HepG2 (cell line): ENCODE data around the gene STRADB. TPM values are rescaled to one million over a fixed set of nuclear protein-coding genes. Genes with fewer than 3 reads are reported as not detected.

Experiments
- CHCHD3 ChIP-seq: sonication (generic); formaldehyde crosslinking; IDR thresholded peaks from 2 replicates; pipeline ENCODE4 v1.8.0; 2022; ENCODE audit warnings: mild to moderate bottlenecking, missing genetic modification reagents, moderate library complexity
- CREB1 ChIP-seq, 2 experiments: fragments of 450-650 bp in 1 of 2; IDR thresholded peaks; 2 replicates each; pipeline ENCODE4 v1.6.1; 2016 to 2017; ENCODE audit warnings: control low read depth in 1 of 2, mild to moderate bottlenecking in 1 of 2, missing compliant biosample characterization in 1 of 2, missing genetic modification characterization in 1 of 2
- FOSL1 ChIP-seq: sonication (generic); formaldehyde crosslinking; IDR thresholded peaks from 2 replicates; pipeline ENCODE4 v1.9.0; 2021; ENCODE audit warnings: missing genetic modification reagents, borderline replicate concordance
- GZF1 ChIP-seq: sonication (generic); formaldehyde crosslinking; IDR thresholded peaks from 2 replicates; pipeline ENCODE4 v1.5.1; 2020; ENCODE audit warnings: mild to moderate bottlenecking, missing genetic modification reagents
- HDAC2 ChIP-seq: sonication (generic); formaldehyde crosslinking; IDR thresholded peaks from 2 replicates; pipeline ENCODE4 v1.4.0; 2020; ENCODE audit warnings: missing genetic modification reagents
- MIER2 ChIP-seq: IDR thresholded peaks from 2 replicates; pipeline ENCODE4 v1.6.1; 2016; ENCODE audit warnings: missing biosample characterization, missing genetic modification reagents
- NBN ChIP-seq: fragments of 450-650 bp; conservative IDR thresholded peaks from 2 replicates; pipeline ENCODE4 v1.6.1; 2017
- NFE2L2 ChIP-seq: fragments of 150-350 bp; IDR thresholded peaks from 2 replicates; pipeline ENCODE4 v1.6.1; 2014; ENCODE audit warnings: low read length
- NFKBIZ ChIP-seq: IDR thresholded peaks from 2 replicates; pipeline ENCODE4 v1.6.1; 2018; ENCODE audit warnings: missing genetic modification reagents, missing compliant biosample characterization
- SPEN ChIP-seq: sonication (generic); formaldehyde crosslinking; IDR thresholded peaks from 2 replicates; pipeline ENCODE4 v1.5.1; 2020; ENCODE audit warnings: low read depth, mild to moderate bottlenecking, missing genetic modification reagents
- TBL1XR1 ChIP-seq: fragments of 150-350 bp; IDR thresholded peaks from 2 replicates; pipeline ENCODE4 v1.6.1; 2014; ENCODE audit warnings: borderline replicate concordance, low read length; ENCODE audit not compliant: partially characterized antibody
- TEAD2 ChIP-seq: sonication (generic); formaldehyde crosslinking; IDR thresholded peaks from 2 replicates; pipeline ENCODE4 v1.9.0; 2021; ENCODE audit warnings: missing genetic modification reagents
- ZFP82 ChIP-seq: sonication (generic); formaldehyde crosslinking; IDR thresholded peaks from 2 replicates; pipeline ENCODE4 v1.5.1; 2020; ENCODE audit warnings: mild to moderate bottlenecking, missing genetic modification reagents, borderline replicate concordance
- ZNF326 ChIP-seq: sonication (generic); formaldehyde crosslinking; IDR thresholded peaks from 2 replicates; pipeline ENCODE4 v1.4.0; 2020; ENCODE audit warnings: missing genetic modification reagents, borderline replicate concordance
- ZNF460 ChIP-seq: sonication (generic); formaldehyde crosslinking; IDR thresholded peaks from 2 replicates; pipeline ENCODE4 v1.5.1; 2020; ENCODE audit warnings: missing genetic modification reagents, mild to moderate bottlenecking, borderline replicate concordance
- ZNF543 ChIP-seq: sonication (generic); formaldehyde crosslinking; IDR thresholded peaks from 2 replicates; pipeline ENCODE4 v1.4.0; 2020; ENCODE audit warnings: mild to moderate bottlenecking, missing genetic modification reagents
- ZNF577 ChIP-seq: sonication (generic); formaldehyde crosslinking; IDR thresholded peaks from 2 replicates; pipeline ENCODE4 v1.4.0; 2020; ENCODE audit warnings: mild to moderate bottlenecking, low read depth, missing genetic modification reagents, borderline replicate concordance
- ZSCAN22 ChIP-seq: sonication (generic); formaldehyde crosslinking; IDR thresholded peaks from 2 replicates; pipeline ENCODE4 v1.4.0; 2020; ENCODE audit warnings: mild to moderate bottlenecking, missing genetic modification reagents
- polyA plus RNA-seq, 8 experiments: library from polyadenylated mRNA; depleted of rRNA in 3 of 8; stranded (reverse) in 7 of 8; unstranded in 1 of 8; fragments of >200 nt; fragmentation: Illumina TruSeq in 4 of 8; extraction: Trizol in 4 of 8; gene quantifications; 2 replicates each; pipeline versions ENCODE4 v1.2.1 to v1.2.3, GENCODE V29; 2011 to 2016; ENCODE audit warnings: low read depth in 4 of 8, missing spikeins in 1 of 8, mixed read lengths in 1 of 8; ENCODE audit not compliant: insufficient read depth in 1 of 8
- total RNA-seq, 5 experiments: library from RNA; depleted of rRNA; stranded (reverse); fragments of >200 nt; fragmentation: Illumina TruSeq; extraction: Trizol; gene quantifications; 2 replicates each; pipeline ENCODE4 v1.2.3, GENCODE V29; 2016; ENCODE audit warnings: low read depth in 1 of 5
- TF ChIP-seq, protein P1 (sequence below): sonication (generic); formaldehyde crosslinking; IDR thresholded peaks from 2 replicates; pipeline ENCODE4 v1.8.1; 2022; ENCODE audit warnings: mild to moderate bottlenecking, missing genetic modification reagents
- TF ChIP-seq, protein P2 (sequence below): sonication (generic); formaldehyde crosslinking; IDR thresholded peaks from 2 replicates; pipeline ENCODE4 v1.4.0; 2020; ENCODE audit warnings: missing genetic modification reagents, borderline replicate concordance
- TF ChIP-seq, protein P3 (sequence below): IDR thresholded peaks from 2 replicates; pipeline ENCODE4 v1.6.1; 2018; ENCODE audit warnings: missing genetic modification reagents
- TF ChIP-seq, protein P4 (sequence below): IDR thresholded peaks from 2 replicates; pipeline ENCODE4 v1.6.1; 2012; ENCODE audit warnings: inconsistent platforms
- TF ChIP-seq, protein P5 (sequence below): sonication (generic); formaldehyde crosslinking; IDR thresholded peaks from 2 replicates; pipeline ENCODE4 v1.4.0; 2020; ENCODE audit warnings: missing genetic modification reagents, borderline replicate concordance

Gene STRADB
- total and polyA plus RNA-seq, 2 of the 13 experiments (the other 11 are each of a cell fraction or from before 2014, with no cell fraction given): 34.1 to 66.6 TPM

DNA sequence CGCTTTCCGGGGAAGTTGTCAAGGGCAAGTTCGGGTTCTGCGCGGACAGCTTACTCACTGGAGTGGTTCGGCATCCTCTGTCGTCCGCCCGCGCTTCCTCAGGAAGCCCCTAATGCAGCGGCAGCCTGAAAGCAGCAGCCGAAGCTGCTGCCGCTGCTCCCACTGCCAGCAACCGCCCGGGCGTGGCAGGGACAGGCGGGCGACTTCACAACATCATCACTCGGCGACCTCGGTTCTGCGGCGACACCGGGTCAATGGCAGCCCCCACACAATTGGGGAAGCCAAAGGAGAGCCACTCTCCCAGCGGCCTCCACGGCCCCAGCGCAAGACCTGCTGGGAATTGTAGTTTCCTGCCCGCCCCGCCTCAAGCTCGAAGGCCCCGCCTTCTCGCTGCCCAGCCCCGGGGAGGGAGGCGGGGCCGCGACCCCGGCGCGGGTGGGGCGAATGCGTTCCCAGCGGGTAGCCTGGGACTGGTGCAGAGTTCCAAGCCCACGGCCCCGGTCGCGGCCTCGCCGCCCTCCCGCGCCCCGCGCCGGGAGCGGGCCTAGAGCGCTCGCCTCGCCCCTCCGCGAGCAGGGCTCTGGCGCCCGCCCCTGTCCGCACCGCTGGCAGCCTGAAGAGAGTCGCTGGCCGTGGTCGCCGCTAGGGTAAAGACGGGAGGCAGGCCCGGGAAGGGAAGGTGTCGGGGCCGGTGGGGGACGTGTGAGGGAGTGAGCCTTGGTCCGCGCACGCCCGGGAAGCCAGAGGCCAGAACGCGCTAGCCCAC is at the start of gene STRADB, which contains the start of gene TRAK2 (continued):
- TF ChIP-seq, protein P1, sequence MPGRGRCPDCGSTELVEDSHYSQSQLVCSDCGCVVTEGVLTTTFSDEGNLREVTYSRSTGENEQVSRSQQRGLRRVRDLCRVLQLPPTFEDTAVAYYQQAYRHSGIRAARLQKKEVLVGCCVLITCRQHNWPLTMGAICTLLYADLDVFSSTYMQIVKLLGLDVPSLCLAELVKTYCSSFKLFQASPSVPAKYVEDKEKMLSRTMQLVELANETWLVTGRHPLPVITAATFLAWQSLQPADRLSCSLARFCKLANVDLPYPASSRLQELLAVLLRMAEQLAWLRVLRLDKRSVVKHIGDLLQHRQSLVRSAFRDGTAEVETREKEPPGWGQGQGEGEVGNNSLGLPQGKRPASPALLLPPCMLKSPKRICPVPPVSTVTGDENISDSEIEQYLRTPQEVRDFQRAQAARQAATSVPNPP: no peak; the same call in none of the 2 replicates
- TF ChIP-seq, protein P2, sequence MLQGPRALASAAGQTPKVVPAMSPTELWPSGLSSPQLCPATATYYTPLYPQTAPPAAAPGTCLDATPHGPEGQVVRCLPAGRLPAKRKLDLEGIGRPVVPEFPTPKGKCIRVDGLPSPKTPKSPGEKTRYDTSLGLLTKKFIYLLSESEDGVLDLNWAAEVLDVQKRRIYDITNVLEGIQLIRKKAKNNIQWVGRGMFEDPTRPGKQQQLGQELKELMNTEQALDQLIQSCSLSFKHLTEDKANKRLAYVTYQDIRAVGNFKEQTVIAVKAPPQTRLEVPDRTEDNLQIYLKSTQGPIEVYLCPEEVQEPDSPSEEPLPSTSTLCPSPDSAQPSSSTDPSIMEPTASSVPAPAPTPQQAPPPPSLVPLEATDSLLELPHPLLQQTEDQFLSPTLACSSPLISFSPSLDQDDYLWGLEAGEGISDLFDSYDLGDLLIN: peak; percentile 77; the same call in 1 of the 2 replicates
- TF ChIP-seq NFKBIZ (CRISPR knock-in tag) (peak; percentile 69; the same call in 1 of the 2 replicates), GZF1 (CRISPR knock-in tag) (peak; percentile 72; the same call in 1 of the 2 replicates), SPEN (peak; percentile 84), MIER2 (CRISPR knock-in tag) (no peak), NBN (no peak), ZFP82 (CRISPR knock-in tag) (peak; percentile 52; the same call in 1 of the 2 replicates), ZNF543 (CRISPR knock-in tag) (peak; percentile 81), HDAC2 (CRISPR knock-in tag) (peak; percentile 80), ZNF460 (CRISPR knock-in tag) (no peak), CHCHD3 (peak; percentile 49; the same call in 1 of the 2 replicates), ZNF577 (no peak), ZNF326 (CRISPR knock-in tag) (no peak), ZSCAN22 (CRISPR knock-in tag) (peak; percentile 68; the same call in 1 of the 2 replicates), CREB1 (IDR thresholded peaks at IDR 0.05) (peak; percentile 97), CREB1 (CRISPR knock-in tag; IDR thresholded peaks at IDR 0.05) (peak; percentile 99), FOSL1 (CRISPR knock-in tag) (0 out of 2 replicates have a peak, but pooled peaks have one; percentile 22), NFE2L2 (no peak), TEAD2 (CRISPR knock-in tag) (no peak), TBL1XR1 (peak; percentile 86)
- TF ChIP-seq, protein P3, sequence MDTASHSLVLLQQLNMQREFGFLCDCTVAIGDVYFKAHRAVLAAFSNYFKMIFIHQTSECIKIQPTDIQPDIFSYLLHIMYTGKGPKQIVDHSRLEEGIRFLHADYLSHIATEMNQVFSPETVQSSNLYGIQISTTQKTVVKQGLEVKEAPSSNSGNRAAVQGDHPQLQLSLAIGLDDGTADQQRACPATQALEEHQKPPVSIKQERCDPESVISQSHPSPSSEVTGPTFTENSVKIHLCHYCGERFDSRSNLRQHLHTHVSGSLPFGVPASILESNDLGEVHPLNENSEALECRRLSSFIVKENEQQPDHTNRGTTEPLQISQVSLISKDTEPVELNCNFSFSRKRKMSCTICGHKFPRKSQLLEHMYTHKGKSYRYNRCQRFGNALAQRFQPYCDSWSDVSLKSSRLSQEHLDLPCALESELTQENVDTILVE (CRISPR knock-in tag): peak; percentile 99
- TF ChIP-seq, protein P4, sequence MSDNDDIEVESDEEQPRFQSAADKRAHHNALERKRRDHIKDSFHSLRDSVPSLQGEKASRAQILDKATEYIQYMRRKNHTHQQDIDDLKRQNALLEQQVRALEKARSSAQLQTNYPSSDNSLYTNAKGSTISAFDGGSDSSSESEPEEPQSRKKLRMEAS: peak; percentile 72
- TF ChIP-seq, protein P5, sequence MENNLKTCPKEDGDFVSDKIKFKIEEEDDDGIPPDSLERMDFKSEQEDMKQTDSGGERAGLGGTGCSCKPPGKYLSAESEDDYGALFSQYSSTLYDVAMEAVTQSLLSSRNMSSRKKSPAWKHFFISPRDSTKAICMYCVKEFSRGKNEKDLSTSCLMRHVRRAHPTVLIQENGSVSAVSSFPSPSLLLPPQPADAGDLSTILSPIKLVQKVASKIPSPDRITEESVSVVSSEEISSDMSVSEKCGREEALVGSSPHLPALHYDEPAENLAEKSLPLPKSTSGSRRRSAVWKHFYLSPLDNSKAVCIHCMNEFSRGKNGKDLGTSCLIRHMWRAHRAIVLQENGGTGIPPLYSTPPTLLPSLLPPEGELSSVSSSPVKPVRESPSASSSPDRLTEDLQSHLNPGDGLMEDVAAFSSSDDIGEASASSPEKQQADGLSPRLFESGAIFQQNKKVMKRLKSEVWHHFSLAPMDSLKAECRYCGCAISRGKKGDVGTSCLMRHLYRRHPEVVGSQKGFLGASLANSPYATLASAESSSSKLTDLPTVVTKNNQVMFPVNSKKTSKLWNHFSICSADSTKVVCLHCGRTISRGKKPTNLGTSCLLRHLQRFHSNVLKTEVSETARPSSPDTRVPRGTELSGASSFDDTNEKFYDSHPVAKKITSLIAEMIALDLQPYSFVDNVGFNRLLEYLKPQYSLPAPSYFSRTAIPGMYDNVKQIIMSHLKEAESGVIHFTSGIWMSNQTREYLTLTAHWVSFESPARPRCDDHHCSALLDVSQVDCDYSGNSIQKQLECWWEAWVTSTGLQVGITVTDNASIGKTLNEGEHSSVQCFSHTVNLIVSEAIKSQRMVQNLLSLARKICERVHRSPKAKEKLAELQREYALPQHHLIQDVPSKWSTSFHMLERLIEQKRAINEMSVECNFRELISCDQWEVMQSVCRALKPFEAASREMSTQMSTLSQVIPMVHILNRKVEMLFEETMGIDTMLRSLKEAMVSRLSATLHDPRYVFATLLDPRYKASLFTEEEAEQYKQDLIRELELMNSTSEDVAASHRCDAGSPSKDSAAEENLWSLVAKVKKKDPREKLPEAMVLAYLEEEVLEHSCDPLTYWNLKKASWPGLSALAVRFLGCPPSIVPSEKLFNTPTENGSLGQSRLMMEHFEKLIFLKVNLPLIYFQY (CRISPR knock-in tag): peak; percentile 90
